Right kidney (tissue), 9 donors: ENCODE data around the gene SCGB1C2.
"Not testable (repeated sequence)": the region's sequence is repeated elsewhere in the genome, so short reads cannot be mapped to it uniquely, and the experiment has no call there.

Experiments
- DNase-seq: peaks from one replicate; pipeline ENCODE4 v3.0.0-alpha.2; 2016
- long read RNA-seq, 8 donors: transcript quantifications; one replicate each; lab custom pipeline, GENCODE V29; 2026

The SCGB1C2 gene
- long read RNA-seq, donor 1, transcript SCGB1C2-201 (3 exons, 478 nt): major isoform, 6 of 6 reads
- long read RNA-seq, donor 1, partial matches to known transcripts: 0 of 6 reads
- long read RNA-seq, donor 1, other reads (novel, unspliced or antisense): 0 of 6 reads
- long read RNA-seq, donor 2, partial matches to known transcripts: 0 of 1 reads
- long read RNA-seq, donor 2, other reads (novel, unspliced or antisense): 0 of 1 reads
- long read RNA-seq, donor 3, partial matches to known transcripts: 6 of 7 reads
- long read RNA-seq, donor 3, other reads (novel, unspliced or antisense): 0 of 7 reads
- long read RNA-seq, donor 4, partial matches to known transcripts: 0 of 2 reads
- long read RNA-seq, donor 4, other reads (novel, unspliced or antisense): 0 of 2 reads
- long read RNA-seq, donor 5: 0 reads
- long read RNA-seq, donor 6, partial matches to known transcripts: 0 of 1 reads
- long read RNA-seq, donor 6, other reads (novel, unspliced or antisense): 0 of 1 reads
- long read RNA-seq, donor 7: 0 reads
- long read RNA-seq, donor 8, partial matches to known transcripts: 0 of 1 reads
- long read RNA-seq, donor 8, other reads (novel, unspliced or antisense): 0 of 1 reads

DNA sequence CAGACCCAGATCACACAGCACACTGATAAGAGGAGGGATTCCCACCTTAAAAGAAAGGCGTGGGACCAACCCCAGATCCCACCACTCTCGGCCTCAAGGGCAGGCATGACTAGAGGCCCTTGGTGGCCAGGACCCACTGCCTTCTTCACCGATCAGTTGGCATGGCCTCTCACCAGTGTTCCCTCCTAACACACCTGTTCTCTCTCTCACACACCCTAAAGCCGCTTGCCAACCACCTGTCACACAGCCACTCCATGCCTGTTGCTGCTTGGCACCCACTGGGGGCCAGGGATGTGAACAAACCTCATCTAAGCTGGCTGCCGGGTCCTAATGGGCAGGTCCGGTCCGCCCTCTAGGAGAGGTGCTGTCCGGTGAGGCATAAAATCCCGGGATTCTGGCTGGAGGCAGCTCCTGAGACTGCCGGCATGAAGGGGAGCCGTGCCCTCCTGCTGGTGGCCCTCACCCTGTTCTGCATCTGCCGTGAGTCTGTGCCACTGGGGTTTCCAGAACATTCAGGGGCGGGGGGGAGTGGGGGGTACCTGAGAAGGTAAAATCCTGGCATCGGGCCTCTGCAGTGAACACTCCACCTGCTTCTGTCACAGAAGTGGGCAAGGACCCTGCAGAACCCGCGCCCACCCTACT lies at the start of gene SCGB1C2:
Gene SCGB1C2, plus strand, starts transcription at position 404 of the 642 bp plus-strand sequence. Its CDS starts 22 bp downstream, at position 426.
- DNase-seq: not testable (repeated sequence)

- DNase-seq: not testable (repeated sequence)
Observed at GRCh38 chr17:113111-113510, 24.3 kb upstream of the SCGB1C2 start.

DNA sequence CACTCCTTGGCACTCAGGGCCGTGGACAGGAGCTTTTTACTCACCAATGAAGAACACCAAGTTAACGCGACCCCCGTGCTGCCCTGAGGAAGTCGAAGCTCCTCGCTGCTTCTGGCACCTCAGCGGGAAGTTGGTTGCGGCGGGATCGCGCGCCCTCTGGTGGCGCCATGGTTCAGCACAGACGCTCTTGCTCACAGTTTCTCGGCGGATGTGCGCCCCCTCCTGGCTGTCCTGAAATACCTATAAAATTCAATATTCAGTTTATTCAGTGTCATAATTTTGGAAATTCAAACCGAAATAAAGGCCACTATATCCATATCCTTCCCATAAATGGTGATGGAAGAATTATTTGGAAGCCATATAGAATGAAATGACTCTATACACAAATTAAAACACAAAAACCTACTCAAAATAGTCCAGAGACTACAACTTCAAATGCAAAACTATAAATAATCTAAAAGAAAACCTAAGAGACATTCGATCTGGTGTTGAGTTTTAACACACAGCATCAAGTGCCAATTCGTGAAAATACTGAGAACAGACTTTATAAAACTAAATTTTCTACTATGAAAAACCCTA lies 18.9 kb upstream of the SCGB1C2 start:
- not testable (repeated sequence) for DNase-seq

GRCh38 chr17:133932-134331 lies 3.4 kb upstream of the SCGB1C2 start:
- DNase-seq: not testable (repeated sequence)

- not testable (repeated sequence) for DNase-seq
Observed at GRCh38 chr17:134332-134785, 3.0 kb upstream of the SCGB1C2 start.

- not testable (repeated sequence) for DNase-seq
Observed at GRCh38 chr17:135022-135421, 2.3 kb upstream of the SCGB1C2 start.

GRCh38 chr17:135895-136294 lies 1.5 kb upstream of the SCGB1C2 start:
- not testable (repeated sequence) for DNase-seq

- not testable (repeated sequence) for DNase-seq
Observed at GRCh38 chr17:136531-136930, 838 bp upstream of the SCGB1C2 start.

- not testable (repeated sequence) for DNase-seq
Observed at GRCh38 chr17:139401-140205, 2.2 kb downstream of the SCGB1C2 start.

DNA sequence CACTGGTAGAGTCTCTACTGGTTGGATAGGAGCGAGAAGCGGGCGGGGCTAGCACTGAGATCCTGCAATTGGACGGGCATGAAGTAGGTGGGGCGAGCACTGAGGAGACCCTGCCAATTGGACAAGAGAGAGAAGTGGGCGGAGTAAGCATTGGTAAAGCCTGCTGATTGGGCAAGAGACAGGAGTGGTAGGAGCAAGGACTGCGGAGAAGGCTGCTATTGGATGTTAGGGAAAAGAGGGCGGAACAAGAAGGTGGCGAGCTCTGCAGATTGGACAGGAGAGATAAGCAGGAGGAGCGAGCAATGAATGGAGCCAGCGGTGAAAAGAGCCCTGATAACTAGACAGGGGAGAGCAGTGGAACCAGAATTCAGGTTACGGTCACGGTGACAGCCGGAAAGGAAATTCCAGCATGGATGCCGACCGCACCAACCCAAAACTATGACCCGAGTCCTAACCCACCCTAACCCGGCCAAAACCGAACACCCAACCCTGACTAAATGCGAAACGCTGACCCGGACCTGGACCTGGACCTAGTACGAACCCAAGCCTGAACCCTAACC lies 4.8 kb downstream of the SCGB1C2 start:
- no peak for DNase-seq

DNA sequence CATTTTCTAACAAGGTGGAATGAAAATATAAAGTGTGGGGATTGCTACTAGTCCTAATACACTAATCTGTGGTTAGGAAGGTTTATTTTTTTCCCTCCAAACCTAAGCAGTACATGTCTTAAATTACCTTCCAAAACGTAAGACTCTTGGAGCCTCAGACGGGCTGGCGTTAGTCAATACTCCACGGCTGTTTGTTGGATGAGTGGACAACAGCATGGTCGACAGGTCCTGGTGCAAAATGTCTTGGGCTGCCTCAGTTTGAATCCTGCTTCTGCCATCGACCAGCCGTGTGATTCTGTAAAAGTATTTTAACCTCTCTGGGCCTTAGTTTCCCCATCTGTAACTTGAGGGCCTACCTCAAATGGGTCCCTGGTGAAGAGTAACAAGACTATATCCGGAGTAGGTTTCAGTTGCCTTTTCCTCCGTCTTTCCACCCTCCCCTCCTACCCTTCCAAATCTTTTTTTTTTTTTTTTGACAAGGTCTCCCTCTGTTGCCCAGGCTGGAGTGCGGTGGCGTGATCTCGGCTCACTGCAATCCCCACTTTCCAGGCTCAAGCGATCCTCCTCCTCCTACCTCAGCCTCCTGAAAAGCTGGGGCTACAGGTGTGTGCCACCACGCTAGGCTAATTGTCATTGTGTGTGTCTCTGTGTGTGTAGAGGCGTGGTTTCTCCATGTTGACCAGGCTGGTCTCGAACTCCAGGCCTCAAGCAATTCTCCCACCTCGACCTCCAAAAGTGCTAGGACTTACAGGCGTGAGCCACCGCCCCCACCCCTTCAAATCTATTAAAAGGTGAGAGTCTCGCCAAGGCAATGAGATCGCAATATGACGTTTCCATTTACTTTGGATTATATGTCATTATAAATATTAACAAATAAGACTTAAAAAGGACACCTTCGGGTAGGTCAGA lies 5.8 kb downstream of the SCGB1C2 start:
- DNase-seq: no peak

DNA sequence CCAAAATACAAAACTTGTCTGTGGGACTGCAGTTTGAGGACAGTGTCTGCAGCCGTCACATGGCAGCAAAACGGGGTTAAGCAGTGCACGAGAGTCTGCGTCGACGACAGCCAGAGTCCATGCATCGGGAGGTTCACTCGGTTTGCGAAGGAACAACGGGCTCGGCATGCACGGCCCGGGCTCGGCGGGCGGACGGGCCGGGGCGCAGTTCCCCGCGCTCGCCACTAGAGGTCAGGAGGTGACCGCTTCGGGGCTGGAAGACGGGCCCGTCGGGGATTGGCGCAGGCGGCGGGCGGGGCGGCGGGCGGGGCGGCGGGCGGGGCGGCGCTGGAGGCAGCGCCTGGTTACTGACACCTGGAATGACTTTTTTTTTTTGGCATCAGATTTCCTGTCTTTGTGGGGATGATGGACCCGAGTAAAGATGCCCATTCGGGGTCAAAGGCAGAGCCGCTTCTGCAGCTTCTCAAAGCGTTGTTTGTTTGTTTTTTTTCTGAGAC lies 6.5 kb downstream of the SCGB1C2 start:
- peak; percentile 81 for DNase-seq

DNA sequence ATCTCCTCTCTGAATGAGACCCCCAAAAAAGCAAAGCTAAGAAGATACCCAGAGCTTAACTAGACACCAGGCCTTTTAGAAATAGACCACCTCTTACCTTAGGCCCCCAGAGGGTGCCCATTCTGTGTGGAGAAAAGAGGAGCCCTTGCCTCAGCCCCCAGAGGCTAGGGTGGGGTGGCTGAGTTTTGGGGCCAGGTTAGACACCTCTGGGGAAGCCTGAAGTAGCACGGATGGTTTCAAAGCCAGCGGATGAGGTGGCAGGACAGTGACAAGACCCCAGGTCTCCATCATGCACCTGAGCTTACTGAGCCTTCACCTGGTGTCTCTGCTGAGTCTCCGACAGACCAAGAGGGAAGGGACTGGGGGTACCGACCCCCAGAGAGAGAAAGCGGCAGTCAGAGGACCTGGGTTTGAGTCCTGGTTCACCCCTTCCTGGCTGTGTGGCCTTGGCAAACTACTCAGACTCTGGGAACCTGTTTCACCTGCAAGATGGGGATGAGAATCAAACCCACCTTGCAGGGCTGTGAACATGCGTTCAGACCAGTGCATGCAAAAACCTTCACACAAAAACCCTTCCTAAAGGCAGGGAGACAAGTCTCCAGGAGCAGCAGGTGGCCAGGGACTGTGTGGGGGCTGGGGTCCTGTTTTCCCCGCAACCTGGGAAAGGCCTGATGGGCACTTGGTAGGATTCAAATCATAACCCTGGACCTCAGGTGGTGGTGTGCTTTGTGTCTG lies 7.7 kb downstream of the SCGB1C2 start:
- no peak for DNase-seq

GRCh38 chr17:145671-146541 lies 8.5 kb downstream of the SCGB1C2 start:
- no peak for DNase-seq

- DNase-seq: no peak
Observed at GRCh38 chr17:146546-146945, 9.2 kb downstream of the SCGB1C2 start.

- no peak for DNase-seq
Observed at GRCh38 chr17:146983-147761, 9.8 kb downstream of the SCGB1C2 start.
